Vagina (tissue), 2 donors: ENCODE data around the gene TMEM171. TPM values are rescaled to one million over a fixed set of nuclear protein-coding genes. Genes with fewer than 3 reads are reported as not detected.

Experiments
- DNase-seq, 2 donors: peaks; one replicate each; pipeline ENCODE4 v3.0.0-alpha.2; 2017; ENCODE audit errors: extremely low spot score in 2 of 2
- H3K27ac ChIP-seq: fragments of 200-600 bp; sonication (generic); one replicate; pipeline ENCODE4 v1.5.1; 2019
- H3K27me3 ChIP-seq: fragments of 200-600 bp; sonication (generic); one replicate; pipeline ENCODE4 v1.5.1; 2019
- H3K36me3 ChIP-seq, 2 donors: fragments of 200-600 bp; sonication (generic); one replicate each; pipeline ENCODE4 v1.5.1; 2017 to 2019
- H3K4me1 ChIP-seq: fragments of 200-600 bp; sonication (generic); one replicate; pipeline ENCODE4 v1.5.1; 2019
- H3K4me3 ChIP-seq, 2 donors: fragments of 200-600 bp; sonication (generic); 1 replicate in 1 of 2; 2 replicates in 1 of 2; pipeline ENCODE4 v1.5.1; 2016 to 2019
- H3K9me3 ChIP-seq: fragments of 200-600 bp; sonication (generic); one replicate; pipeline ENCODE4 v1.5.1; 2019
- CTCF ChIP-seq, 3 experiments: fragments of 450-650 bp in 2 of 3; fragments of 200-600 bp in 1 of 3; sonication (generic) in 1 of 3; IDR thresholded peaks; one replicate each; pipeline ENCODE4 v1.5.1; 2017 to 2019; ENCODE audit warnings: antibody characterized with exemption in 3 of 3, mild to moderate bottlenecking in 2 of 3, moderate library complexity in 2 of 3
- POLR2A ChIP-seq, 2 donors: fragments of 450-650 bp; IDR thresholded peaks; one replicate each; pipeline ENCODE4 v1.6.1; 2017; ENCODE audit warnings: antibody characterized with exemption in 2 of 2, mild to moderate bottlenecking in 2 of 2, moderate library complexity in 2 of 2
- POLR2AphosphoS5 ChIP-seq, 2 donors: sonication (generic); formaldehyde crosslinking; IDR thresholded peaks; one replicate each; pipeline ENCODE4 v1.9.0; 2017; ENCODE audit warnings: antibody characterized with exemption in 2 of 2, mild to moderate bottlenecking in 2 of 2, low read depth in 1 of 2; ENCODE audit not compliant: insufficient read depth in 1 of 2
- intact Hi-C: fragments of 100-400 bp; cut with DNase I; formaldehyde crosslinking; loops from one replicate; pipeline ENCODE4 v1.15.1; 2023
- total RNA-seq: library from RNA; depleted of rRNA; stranded (reverse); fragments of >200 nt; gene quantifications from one replicate; pipeline ENCODE4 v1.2.3, GENCODE V29; 2016

TMEM171 gene
- total RNA-seq, 1 donor from 2014 or later, result not detected

- no peak for TF ChIP-seq POLR2AphosphoS5 (IDR thresholded peaks at IDR 0.05; ENCODE audit: insufficient read depth in 1 of 2, low read depth in 1 of 2)
- no peak for TF ChIP-seq POLR2A (IDR thresholded peaks at IDR 0.05)
- TF ChIP-seq CTCF (IDR thresholded peaks at IDR 0.05), result no peak
- no peak overlapping the region for H3K4me3 ChIP-seq
- no peak overlapping the region for H3K27ac ChIP-seq
- H3K27me3 ChIP-seq, result no peaks in the 10 kb centered on the region
- DNase-seq, result peak in 1 of 2 donors; percentile 27
- H3K9me3 ChIP-seq, result no peaks in the 10 kb centered on the region
- H3K36me3 ChIP-seq, result no peaks in the 10 kb centered on the region
- intact Hi-C loops, result no loop called here
- H3K4me1 ChIP-seq, result no peaks in the 10 kb centered on the region
Measured at GRCh38 chr5:73176250-73176649, 55.9 kb downstream of the TMEM171 start.

GRCh38 chr5:73178265-73178664 lies 57.9 kb downstream of the TMEM171 start:
- no peaks in the 10 kb centered on the region for H3K36me3 ChIP-seq
- TF ChIP-seq POLR2A (IDR thresholded peaks at IDR 0.05), result no peak
- no peak for TF ChIP-seq CTCF (IDR thresholded peaks at IDR 0.05)
- TF ChIP-seq POLR2AphosphoS5 (IDR thresholded peaks at IDR 0.05; ENCODE audit: insufficient read depth in 1 of 2, low read depth in 1 of 2), result no peak
- H3K27ac ChIP-seq, result no peak overlapping the region
- DNase-seq, result no peak
- H3K27me3 ChIP-seq, result no peaks in the 10 kb centered on the region
- H3K9me3 ChIP-seq, result no peaks in the 10 kb centered on the region
- intact Hi-C loops, result no loop called here
- H3K4me3 ChIP-seq, result no peak overlapping the region
- no peaks in the 10 kb centered on the region for H3K4me1 ChIP-seq

GRCh38 chr5:73179730-73180129 lies 59.4 kb downstream of the TMEM171 start:
- H3K27me3 ChIP-seq, result no peaks in the 10 kb centered on the region
- no peak overlapping the region for H3K27ac ChIP-seq
- no peaks in the 10 kb centered on the region for H3K36me3 ChIP-seq
- no peaks in the 10 kb centered on the region for H3K4me1 ChIP-seq
- no peaks in the 10 kb centered on the region for H3K9me3 ChIP-seq
- no peak overlapping the region for H3K4me3 ChIP-seq
- TF ChIP-seq CTCF (IDR thresholded peaks at IDR 0.05), result no peak
- TF ChIP-seq POLR2AphosphoS5 (IDR thresholded peaks at IDR 0.05; ENCODE audit: insufficient read depth in 1 of 2, low read depth in 1 of 2), result no peak
- no peak for TF ChIP-seq POLR2A (IDR thresholded peaks at IDR 0.05)
- intact Hi-C loops, result no loop called here
- no peak for DNase-seq

GRCh38 chr5:73180566-73180965 lies 60.2 kb downstream of the TMEM171 start:
- DNase-seq, result no peak
- no peaks in the 10 kb centered on the region for H3K27me3 ChIP-seq
- intact Hi-C loops, result no loop called here
- TF ChIP-seq CTCF (IDR thresholded peaks at IDR 0.05), result no peak
- no peak for TF ChIP-seq POLR2A (IDR thresholded peaks at IDR 0.05)
- no peak for TF ChIP-seq POLR2AphosphoS5 (IDR thresholded peaks at IDR 0.05; ENCODE audit: insufficient read depth in 1 of 2, low read depth in 1 of 2)
- H3K9me3 ChIP-seq, result no peaks in the 10 kb centered on the region
- H3K4me1 ChIP-seq, result no peaks in the 10 kb centered on the region
- H3K27ac ChIP-seq, result no peak overlapping the region
- no peak overlapping the region for H3K4me3 ChIP-seq
- no peaks in the 10 kb centered on the region for H3K36me3 ChIP-seq

Other genes starting within 250 kb of the TMEM171 start
- 32.9 TPM for gene FCHO2, start 164.5 kb upstream of the TMEM171 start, total RNA-seq
- not detected for gene TMEM174, start 52.6 kb downstream of the TMEM171 start, total RNA-seq